Measurements from ENCODE around the gene SARS1.

- TF ChIP-seq EP300 (IDR thresholded peaks at IDR 0.05) (no peak), CTCF (IDR thresholded peaks at IDR 0.05) (no peak), POLR2A (IDR thresholded peaks at IDR 0.05) (no peak)
Measured at GRCh38 chr1:109272831-109273547, 59.3 kb downstream of the SARS1 start.
